AG04449 (cell line): ENCODE results near the gene YBX3.
"Not testable (repeated sequence)": the region's sequence is repeated elsewhere in the genome, so short reads cannot be mapped to it uniquely, and the experiment has no call there.

Source experiments
- CTCF ChIA-PET: fragments of 350-600 bp; formaldehyde crosslinking; extraction: SDS; loops from one replicate; lab custom pipeline; 2021; ENCODE audit warnings: antibody characterized with exemption; lab: Yijun Ruan, JAX
- POLR2A ChIA-PET: fragments of 400-600, 350-600 bp; formaldehyde crosslinking; extraction: SDS; loops from one replicate; lab custom pipeline; 2020; ENCODE audit warnings: antibody characterized with exemption, inconsistent platforms; lab: Yijun Ruan, JAX
- DNase-seq: peaks from one replicate; pipeline ENCODE4 v3.0.0-alpha.2; 2010; ENCODE audit warnings: low read depth, low spot score
- H3K4me3 ChIP-seq: 2 replicates; pipeline ENCODE4 v1.5.1; 2011; ENCODE audit warnings: low read depth, mild to moderate bottlenecking, control low read depth, low read length
- TF ChIP-seq, protein P1 (sequence below): IDR thresholded peaks from one replicate; pipeline ENCODE4 v1.5.1; 2011; ENCODE audit warnings: mild to moderate bottlenecking, moderate library complexity, low read length, control low read depth, inconsistent platforms; ENCODE audit not compliant: insufficient read depth; ENCODE audit errors: missing control alignments

YBX3 gene

DNA sequence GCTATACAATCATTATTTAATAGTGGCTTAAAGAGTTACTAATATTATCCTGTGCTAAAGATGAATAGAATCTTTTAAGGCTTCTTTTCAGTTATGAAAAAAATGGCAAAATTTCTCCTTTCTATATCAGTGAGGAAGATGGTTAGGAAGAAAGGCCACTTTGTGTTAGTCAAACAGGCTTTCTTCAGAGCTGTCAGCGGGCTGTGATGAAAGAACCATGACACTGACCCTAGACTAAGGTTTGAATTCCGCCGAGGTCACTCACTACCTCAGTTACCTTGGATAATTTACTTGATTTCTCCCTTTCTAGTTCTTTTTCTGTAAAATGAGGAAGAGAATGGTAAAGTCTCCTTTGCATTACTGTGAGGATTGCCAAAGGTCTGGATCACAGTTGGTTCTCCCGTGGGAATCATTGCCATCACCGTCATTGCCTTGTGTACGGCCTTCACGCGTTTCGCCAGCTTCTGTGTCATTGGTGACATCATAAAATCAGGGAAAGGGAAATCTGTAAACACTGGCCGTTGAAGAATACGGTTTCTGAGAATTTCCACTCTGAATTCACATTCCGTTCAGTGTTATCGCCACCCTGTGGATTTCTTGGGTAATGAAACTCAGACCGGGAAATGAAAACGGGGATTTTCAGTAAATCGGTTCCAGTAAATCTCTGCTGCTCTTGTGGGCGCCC lies 26.7 kb upstream of the YBX3 start:
- ChIA-PET CTCF (interaction anchor here (0.6 to 3.5 kb wide), 49 partner anchors 8 to 741 kb away, joined by 3 to 31 read pairs (median 4); partner anchors contain the start of genes MAGOHB and YBX3), POLR2A (interaction anchor here (1.1 kb wide), 1 partner anchor 26 kb away, joined by 3 read pairs; the partner anchor contains the start of gene YBX3)
- H3K4me3 ChIP-seq = peak overlapping the region; percentile 51
- TF ChIP-seq, protein P1, sequence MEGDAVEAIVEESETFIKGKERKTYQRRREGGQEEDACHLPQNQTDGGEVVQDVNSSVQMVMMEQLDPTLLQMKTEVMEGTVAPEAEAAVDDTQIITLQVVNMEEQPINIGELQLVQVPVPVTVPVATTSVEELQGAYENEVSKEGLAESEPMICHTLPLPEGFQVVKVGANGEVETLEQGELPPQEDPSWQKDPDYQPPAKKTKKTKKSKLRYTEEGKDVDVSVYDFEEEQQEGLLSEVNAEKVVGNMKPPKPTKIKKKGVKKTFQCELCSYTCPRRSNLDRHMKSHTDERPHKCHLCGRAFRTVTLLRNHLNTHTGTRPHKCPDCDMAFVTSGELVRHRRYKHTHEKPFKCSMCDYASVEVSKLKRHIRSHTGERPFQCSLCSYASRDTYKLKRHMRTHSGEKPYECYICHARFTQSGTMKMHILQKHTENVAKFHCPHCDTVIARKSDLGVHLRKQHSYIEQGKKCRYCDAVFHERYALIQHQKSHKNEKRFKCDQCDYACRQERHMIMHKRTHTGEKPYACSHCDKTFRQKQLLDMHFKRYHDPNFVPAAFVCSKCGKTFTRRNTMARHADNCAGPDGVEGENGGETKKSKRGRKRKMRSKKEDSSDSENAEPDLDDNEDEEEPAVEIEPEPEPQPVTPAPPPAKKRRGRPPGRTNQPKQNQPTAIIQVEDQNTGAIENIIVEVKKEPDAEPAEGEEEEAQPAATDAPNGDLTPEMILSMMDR = peak; percentile 80
- DNase-seq = peak; percentile 65

DNA sequence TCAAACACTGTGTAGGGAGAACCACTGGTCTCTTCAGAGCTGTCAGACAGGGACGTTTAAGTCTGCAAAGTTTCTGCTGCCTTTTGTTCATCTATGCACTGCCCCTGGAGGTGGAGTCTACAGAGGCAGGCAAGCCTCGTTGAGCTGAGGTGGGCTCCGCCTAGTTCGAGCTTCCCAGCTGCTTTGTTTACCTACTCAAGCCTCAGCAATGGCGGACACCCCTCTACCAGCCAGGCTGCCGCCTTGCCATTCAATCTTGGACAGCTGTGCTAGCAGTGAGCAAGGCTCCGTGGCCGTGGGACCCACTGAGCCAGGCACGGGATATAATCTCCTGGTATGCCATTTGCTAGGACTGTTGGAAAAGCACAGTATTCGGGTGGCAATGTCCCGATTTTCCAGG lies 24.6 kb upstream of the YBX3 start:
- CTCF ChIA-PET = interaction anchor here (0.8 to 3.5 kb wide), 4 partner anchors 12 to 73 kb away, joined by 3 to 25 read pairs (median 4); no protein-coding TSS in a partner anchor
- POLR2A ChIA-PET = no interaction called here
- no peak overlapping the region for H3K4me3 ChIP-seq
- no peak for DNase-seq
- TF ChIP-seq, protein P1 = no peak

DNA sequence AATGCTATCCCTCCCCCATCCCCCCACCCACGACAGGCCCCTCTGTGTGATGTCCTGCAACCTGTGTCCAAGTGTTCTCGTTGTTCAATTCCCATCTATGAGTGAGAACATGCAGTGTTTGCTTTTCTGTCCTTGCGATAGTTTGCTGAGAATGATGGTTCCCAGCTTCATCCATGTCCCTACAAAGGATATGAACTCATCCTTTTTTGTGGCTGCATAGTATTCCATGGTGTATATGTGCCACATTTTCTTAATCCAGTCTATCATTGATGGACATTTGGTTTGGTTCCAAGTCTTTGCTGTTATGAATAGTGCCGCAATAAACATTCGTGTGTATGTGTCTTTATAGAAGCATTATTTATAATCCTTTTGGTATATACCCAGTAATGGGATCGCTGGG lies 20.3 kb upstream of the YBX3 start:
- H3K4me3 ChIP-seq, DNase-seq, POLR2A ChIA-PET, CTCF ChIA-PET: not testable (repeated sequence)

DNA sequence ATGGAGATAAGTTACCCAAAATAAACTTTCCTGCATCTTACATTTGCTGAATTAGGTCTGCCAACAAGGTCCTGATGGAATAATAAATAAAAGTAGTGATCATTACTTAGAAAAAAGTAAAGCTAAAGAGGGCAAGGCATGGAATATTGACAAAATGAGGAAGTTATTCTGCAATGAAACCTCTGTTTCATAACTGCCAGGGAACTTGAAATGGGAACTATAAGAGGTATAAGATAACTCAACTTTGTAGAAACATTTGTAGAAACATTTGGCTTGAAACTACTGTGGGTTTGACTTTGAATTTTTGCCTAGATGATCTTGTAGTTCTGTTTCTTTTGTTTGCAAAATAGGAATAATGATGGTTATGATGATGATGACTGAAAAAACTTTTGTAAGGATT lies 18.7 kb upstream of the YBX3 start:
- no peak overlapping the region for H3K4me3 ChIP-seq
- ChIA-PET POLR2A (no interaction called here), CTCF (interaction anchor here (0.9 kb wide), 2 partner anchors 8 to 458 kb away, joined by 3 read pairs; no protein-coding TSS in a partner anchor)
- TF ChIP-seq, protein P1 = no peak
- no peak for DNase-seq

DNA sequence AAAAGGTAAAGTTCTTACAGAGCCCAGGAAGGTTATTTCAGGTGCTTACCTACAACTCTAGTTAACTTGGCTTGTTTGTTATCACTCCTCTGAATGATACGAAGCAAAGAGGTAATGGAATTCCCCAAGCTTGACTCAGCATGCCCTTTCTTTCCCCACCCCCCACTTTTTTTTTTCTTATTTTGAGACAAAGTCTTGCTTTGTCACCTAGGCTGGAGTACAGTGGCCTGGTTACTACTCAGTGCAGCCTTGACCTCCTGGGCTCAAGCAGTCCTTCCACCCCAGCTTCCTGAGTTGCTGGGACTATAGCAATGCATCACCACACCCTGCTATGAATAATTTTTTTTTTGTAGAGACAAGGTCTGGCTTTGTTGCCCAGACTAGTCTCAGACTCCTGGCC lies 17.1 kb upstream of the YBX3 start:
- ChIA-PET CTCF (interaction anchor here (1.2 to 2.8 kb wide), 2 partner anchors 9 to 14 kb away, joined by 3 to 20 read pairs; no protein-coding TSS in a partner anchor), POLR2A (no interaction called here)
- TF ChIP-seq, protein P1 = no peak

DNA sequence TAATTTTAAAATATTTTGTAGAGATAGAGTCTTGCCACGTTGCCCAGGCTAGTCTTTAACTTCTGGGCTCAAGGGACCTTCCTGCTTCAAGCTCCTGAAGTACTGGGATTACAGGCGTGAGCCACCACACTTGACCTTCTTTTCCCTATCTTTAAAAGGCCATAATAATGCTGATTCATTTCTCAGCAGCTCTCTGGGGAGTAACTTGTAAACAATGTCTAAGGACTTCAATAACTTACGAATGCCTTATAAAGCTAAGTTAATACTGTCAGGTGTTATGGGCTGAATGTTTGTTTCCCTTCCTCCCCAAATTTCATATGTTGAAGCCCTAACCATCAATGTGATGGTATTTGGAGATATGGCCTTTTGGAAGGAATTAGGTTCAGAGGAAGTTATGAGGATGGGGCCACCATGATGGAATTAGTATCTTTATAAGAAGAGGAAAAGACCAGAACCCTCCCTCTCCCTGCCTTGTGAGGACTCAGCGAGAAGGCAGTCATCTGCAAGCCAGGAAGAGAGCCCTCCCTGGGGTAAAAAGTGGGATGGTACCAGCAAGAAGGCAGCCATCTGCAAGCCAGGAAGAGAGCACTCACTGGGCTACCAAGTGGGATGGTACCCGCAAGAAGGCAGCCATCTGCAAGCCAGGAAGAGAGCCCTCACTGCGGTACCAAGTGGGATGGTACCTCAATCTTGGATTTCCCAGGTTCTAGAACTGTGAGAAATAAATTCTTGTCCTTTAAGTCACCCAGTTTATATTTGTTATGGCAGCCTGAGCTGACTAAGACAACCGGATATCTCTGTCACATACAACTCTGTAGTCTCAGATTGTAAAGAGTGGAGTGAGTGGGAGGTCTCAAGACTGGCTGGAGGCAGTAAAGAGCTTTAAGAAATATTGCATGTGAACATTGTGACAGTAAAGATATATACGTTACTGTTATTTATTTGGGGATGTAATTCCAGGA lies 16.3 kb upstream of the YBX3 start:
- ChIA-PET POLR2A (no interaction called here), CTCF (interaction anchor here (2.8 kb wide), 1 partner anchor 10 kb away, joined by 20 read pairs; no protein-coding TSS in a partner anchor)
- DNase-seq = no peak

More for the DNA sequence above, 17.1 kb upstream of the YBX3 start:
- DNase-seq = no peak
- H3K4me3 ChIP-seq = no peak overlapping the region

More for the DNA sequence above, 16.3 kb upstream of the YBX3 start:
- no peak overlapping the region for H3K4me3 ChIP-seq
- TF ChIP-seq, protein P1 = no peak
